HL-60/S4 treated with phorbol 12-myristate 13-acetate at 8.2 ng/mL for 4 days and 3 days (cell line): Measurements from ENCODE around the gene PANK4.
"Not testable (repeated sequence)": the region's sequence is repeated elsewhere in the genome, so short reads cannot be mapped to it uniquely, and the experiment has no call there.

Experiments
- in situ Hi-C: fragments of 300-500 bp; cut with MboI; formaldehyde crosslinking; loops from 2 replicates; pipeline ENCODE4 v1.15.0; 2022; ENCODE audit warnings: low sequenced_read_pairs

PANK4 gene

DNA sequence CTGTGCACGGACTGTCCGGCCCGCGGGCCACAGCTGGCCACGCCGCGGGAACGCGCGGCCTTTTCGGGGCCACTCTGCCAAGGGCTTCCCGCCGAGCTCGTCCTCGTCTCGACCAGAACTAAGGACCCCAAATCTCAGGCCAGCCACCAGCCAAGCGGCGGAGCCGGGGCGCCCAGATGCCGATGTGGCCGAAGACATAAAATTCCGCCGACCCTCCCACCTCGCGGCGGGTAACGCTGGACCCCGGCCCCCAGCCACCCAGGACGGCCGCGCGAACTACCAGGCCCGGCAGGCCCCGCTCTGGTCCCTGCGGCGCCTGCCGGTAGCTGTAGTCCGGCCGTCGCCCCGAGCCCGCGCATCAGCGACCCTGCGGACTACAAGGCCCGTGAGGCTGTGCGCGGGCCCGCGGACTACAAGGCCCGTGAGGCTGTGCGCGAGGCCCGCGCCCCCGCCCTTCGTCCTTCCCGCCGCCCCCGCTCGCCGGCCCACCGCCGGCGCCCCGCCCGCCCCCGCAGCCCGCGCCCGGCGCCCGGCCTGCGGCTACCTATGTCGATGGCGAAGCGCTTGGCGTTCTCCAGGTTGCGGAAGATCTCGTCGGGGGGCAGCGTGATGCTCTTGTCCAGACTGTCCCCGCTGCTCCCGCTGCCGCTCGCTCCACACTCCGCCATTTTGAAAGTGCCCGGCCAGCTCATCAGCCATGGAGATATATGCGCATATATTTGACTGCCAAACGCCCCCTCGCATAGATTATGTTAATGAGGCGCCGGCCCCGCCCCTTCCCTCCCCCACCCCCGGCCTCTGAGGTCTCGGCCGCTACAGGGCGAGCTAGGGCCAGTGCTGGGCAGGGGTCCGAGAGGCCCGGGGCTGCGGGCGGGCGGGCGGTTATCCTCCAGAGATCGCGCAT lies at the start of gene PANK4:
PANK4 (minus strand) TSS at position 677 of the 904 bp plus-strand sequence; CDS start at position 668, 9 bp downstream.
- in situ Hi-C loops, result loop anchor here (25.0 kb wide), 1 partner anchor 339 kb away; the partner anchor contains the start of gene FAAP20

GRCh38 chr1:2574350-2574749 lies 48.0 kb upstream of the PANK4 start:
- in situ Hi-C loops, result no loop called here

DNA sequence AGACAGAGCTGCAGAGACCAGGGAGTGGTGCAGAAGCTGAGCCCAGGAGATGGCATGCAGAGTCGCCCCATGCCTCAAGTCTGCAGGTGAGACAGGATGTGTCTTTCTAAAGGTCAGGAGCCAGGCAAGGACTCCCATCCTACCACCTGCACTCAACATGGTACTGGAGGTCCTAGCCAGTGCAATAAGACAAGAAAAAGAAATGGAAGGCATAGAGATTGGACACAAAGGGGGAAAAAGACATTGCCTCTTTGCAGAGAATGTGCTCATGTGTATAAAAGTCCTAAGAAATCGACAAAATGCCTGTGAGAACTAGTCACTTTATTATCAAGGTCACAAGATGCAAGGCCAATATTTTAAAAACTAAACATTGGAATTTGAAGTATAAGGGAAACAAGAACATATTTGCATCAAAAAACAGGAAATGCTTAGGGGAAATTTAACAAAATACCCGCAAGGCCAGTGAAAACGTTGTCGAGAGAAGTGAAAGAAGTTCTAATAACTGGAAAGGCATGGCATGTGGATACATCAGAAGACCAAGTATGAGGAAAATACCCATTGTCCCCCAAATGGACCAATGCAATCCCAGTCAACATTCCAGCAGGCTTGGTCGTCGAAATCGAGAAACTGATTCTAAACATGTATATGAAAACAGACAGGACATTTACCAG lies 47.0 kb upstream of the PANK4 start:
- in situ Hi-C loops, result no loop called here

DNA sequence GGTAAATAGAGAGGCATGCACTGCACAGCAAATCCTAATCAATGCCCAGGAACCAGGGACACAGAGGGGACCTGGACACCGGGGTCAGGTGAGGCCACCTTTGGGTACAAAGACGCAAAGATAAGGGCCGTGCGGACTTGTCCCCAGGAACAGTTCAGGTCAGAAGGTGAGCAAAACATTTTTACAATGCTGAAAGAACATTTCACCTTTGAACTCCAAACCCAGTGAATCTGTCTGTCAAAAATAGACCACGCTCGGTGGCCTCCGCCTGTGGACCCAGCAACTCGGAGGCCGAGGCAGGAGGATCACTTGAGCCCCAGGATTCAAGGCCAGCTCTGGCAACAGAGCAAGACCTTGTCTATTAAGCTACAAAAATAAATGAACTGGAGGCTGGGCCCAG lies 45.0 kb upstream of the PANK4 start:
- in situ Hi-C loops, result no loop called here

DNA sequence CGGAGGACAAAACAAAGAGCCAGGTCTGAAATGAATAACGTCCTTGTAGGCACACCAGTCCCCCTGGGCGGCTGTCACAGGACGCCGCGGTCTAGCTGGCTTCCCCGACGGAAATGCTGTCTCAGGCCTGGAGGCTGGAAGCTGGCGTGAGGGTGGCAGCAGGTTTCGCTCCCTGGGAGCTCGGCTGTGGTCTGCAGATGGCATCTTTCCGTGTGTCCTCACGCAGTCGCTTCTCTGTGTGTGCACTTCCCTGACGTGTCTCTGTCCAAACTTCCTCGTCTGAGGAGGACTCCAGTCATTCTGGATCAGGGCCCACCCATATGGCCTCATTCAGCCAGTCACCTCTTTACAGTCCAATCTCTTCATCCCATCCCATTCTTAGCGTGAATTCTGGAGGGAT lies 43.9 kb upstream of the PANK4 start:
- in situ Hi-C loops, result no loop called here

- in situ Hi-C loops, result not testable (repeated sequence)
These were observed 43.3 kb upstream of the PANK4 start for GRCh38 chr1:2569703-2570102.

GRCh38 chr1:2569060-2569459 lies 42.7 kb upstream of the PANK4 start:
- in situ Hi-C loops, result no loop called here

DNA sequence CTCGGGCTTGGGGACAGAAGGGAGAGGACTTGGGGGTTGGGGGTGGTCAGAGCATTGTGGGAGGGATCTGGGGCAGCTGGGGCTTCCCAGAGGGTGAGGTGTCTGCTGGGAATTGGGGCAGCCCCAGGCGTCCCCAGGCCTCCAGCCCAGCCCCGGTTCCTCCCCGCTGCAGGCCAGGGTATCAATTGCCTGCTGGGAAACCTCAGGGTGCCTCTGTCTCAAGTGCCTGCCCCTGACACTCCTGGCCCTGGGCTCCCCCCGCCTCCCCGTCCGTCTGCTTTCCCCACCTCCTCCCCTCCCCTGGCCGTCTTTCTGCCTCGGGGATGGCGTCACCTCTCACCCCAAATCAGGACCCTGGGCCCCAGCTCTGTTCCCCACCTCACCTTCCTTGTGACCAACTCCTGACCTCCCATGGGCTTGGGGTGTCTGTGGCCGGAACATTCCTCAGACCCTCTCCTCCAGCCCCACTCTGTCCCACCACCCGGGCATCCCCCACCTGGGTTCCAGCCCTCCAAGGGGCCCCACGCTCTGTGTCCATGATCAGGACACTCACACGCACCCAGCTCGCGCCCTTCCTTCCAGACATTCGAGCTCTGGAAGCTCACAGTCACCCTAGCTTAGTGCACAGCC lies 41.9 kb upstream of the PANK4 start:
- in situ Hi-C loops, result not testable (repeated sequence)

- in situ Hi-C loops, result no loop called here
These were observed 40.8 kb upstream of the PANK4 start for GRCh38 chr1:2567083-2567679.

GRCh38 chr1:2566101-2567045 lies 40.0 kb upstream of the PANK4 start:
- in situ Hi-C loops, result no loop called here

GRCh38 chr1:2564815-2565374 lies 38.5 kb upstream of the PANK4 start:
- in situ Hi-C loops, result no loop called here

GRCh38 chr1:2564006-2564814 lies 37.8 kb upstream of the PANK4 start:
- in situ Hi-C loops, result no loop called here

- in situ Hi-C loops, result no loop called here
These were observed 36.8 kb upstream of the PANK4 start for GRCh38 chr1:2563205-2563604.

DNA sequence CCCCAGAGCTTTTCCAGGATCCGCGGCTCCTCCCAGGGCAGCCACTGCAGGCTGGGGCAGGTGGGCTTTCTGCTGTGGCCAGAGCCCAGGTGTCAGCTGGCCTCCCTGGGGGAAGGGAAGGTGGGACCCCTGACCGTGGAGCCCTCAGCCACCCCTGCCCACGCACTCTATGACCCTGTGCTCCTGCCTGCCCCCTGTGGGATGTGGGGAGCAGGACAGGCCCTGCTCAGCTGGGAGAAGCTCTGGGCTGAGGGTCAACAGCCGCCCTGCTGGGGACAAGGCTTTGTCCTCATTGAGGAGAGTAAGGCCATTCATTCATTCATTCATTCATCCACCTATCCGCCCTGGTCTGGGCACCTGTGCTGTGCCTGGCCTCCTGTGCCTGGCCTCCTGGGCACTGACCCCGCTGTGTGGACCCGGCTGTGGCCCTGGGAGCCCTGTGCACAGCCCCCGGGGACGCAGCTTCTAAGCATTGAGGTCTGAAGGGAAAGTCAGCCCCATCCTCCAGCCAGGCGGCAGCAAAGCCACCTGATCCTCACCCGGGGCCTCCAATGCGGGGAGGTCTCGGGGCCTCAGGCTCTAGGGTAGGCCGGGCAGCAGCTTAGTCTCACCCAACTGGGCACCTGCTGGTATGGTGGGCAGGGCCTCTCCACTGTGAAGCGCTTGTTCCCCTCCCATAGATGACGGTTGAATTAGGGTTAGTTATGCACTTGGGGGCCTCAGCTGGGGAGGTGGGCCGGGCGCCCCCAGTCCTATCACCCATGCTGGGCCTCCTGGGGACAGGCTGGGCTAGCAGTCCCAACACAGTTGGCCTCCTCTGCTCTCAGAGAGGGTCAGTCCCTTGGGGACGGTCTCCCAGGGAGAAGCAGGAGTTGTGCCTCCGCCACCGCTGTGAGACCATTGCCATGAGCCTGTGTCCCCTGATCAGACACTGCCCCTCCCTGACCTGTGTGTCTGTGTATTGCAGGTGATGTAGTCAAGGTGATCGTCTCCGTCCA lies 35.8 kb upstream of the PANK4 start:
- in situ Hi-C loops, result no loop called here

GRCh38 chr1:2561446-2561845 lies 35.0 kb upstream of the PANK4 start:
- in situ Hi-C loops, result no loop called here

- in situ Hi-C loops, result no loop called here
These were observed 34.1 kb upstream of the PANK4 start for GRCh38 chr1:2560299-2561073.
